ENCODE measurements around the gene LHFPL3. TPM values are rescaled to one million over a fixed set of nuclear protein-coding genes. Genes with fewer than 3 reads are reported as not detected.

Gene LHFPL3
- total RNA-seq, 2 donors from 2014 or later: not detected

- TF ChIP-seq, protein P1, sequence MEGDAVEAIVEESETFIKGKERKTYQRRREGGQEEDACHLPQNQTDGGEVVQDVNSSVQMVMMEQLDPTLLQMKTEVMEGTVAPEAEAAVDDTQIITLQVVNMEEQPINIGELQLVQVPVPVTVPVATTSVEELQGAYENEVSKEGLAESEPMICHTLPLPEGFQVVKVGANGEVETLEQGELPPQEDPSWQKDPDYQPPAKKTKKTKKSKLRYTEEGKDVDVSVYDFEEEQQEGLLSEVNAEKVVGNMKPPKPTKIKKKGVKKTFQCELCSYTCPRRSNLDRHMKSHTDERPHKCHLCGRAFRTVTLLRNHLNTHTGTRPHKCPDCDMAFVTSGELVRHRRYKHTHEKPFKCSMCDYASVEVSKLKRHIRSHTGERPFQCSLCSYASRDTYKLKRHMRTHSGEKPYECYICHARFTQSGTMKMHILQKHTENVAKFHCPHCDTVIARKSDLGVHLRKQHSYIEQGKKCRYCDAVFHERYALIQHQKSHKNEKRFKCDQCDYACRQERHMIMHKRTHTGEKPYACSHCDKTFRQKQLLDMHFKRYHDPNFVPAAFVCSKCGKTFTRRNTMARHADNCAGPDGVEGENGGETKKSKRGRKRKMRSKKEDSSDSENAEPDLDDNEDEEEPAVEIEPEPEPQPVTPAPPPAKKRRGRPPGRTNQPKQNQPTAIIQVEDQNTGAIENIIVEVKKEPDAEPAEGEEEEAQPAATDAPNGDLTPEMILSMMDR (IDR thresholded peaks at IDR 0.05): no peak
Measured at GRCh38 chr7:104327938-104328295, 486 bp upstream of the LHFPL3 start.

GRCh38 chr7:104328970-104329825 lies 795 bp downstream of the LHFPL3 start:
- TF ChIP-seq, protein P1 (IDR thresholded peaks at IDR 0.05): no peak
- peaks cover 6 to 10% of the 10 kb centered on the region in 2 donors for H3K27me3 ChIP-seq
- H3K9me3 ChIP-seq: no peaks in the 10 kb centered on the region
- H3K27ac ChIP-seq: no peak overlapping the region
- H3K36me3 ChIP-seq: no peaks in the 10 kb centered on the region
- H3K4me1 ChIP-seq: peaks cover 0 to 17% of the 10 kb centered on the region in 2 donors
- no peak for DNase-seq (ENCODE audit: low spot score)
- H3K4me3 ChIP-seq: peak overlapping the region in 1 of 2 donors; percentile 34

More at GRCh38 chr7:104327938-104328295, 486 bp upstream of the LHFPL3 start:
- DNase-seq (ENCODE audit: low spot score): no peak
- peaks cover 6 to 10% of the 10 kb centered on the region in 2 donors for H3K27me3 ChIP-seq
- no peaks in the 10 kb centered on the region for H3K36me3 ChIP-seq
- no peak overlapping the region for H3K27ac ChIP-seq
- no peak overlapping the region for H3K4me3 ChIP-seq
- no peaks in the 10 kb centered on the region for H3K9me3 ChIP-seq
- peaks cover 0 to 17% of the 10 kb centered on the region in 2 donors for H3K4me1 ChIP-seq

GRCh38 chr7:104341546-104341945 lies 13.1 kb downstream of the LHFPL3 start:
- no peaks in the 10 kb centered on the region for H3K27me3 ChIP-seq
- H3K27ac ChIP-seq: no peak overlapping the region
- TF ChIP-seq, protein P1 (IDR thresholded peaks at IDR 0.05): no peak
- H3K36me3 ChIP-seq: no peaks in the 10 kb centered on the region
- DNase-seq (ENCODE audit: low spot score): no peak
- no peak overlapping the region for H3K4me3 ChIP-seq
- H3K9me3 ChIP-seq: no peaks in the 10 kb centered on the region
- H3K4me1 ChIP-seq: no peaks in the 10 kb centered on the region

DNA sequence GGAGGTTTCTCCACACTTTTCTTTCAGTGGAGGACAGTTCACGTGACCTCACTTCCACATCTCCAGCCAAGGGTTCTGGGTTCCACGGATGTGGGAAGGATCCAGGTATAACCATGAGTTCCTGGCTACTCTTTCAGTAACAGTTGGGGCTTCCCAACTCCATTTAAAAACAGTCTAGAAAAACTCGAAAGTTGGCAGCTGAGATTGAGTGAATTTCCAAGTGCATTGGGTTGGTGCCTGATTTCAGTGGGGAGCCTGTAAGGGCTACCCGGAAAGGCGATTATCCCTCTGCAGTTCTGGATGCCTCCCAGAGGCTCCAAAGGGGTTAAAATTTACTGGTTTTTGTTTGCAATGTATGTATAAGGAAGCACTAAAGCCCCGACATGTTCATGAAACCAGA lies 24.3 kb downstream of the LHFPL3 start:
- no peak for DNase-seq (ENCODE audit: low spot score)
- no peak overlapping the region for H3K4me3 ChIP-seq
- no peaks in the 10 kb centered on the region for H3K36me3 ChIP-seq
- H3K4me1 ChIP-seq: no peaks in the 10 kb centered on the region
- TF ChIP-seq, protein P1 (IDR thresholded peaks at IDR 0.05): no peak
- H3K27me3 ChIP-seq: no peaks in the 10 kb centered on the region
- no peak overlapping the region for H3K27ac ChIP-seq
- no peaks in the 10 kb centered on the region for H3K9me3 ChIP-seq

GRCh38 chr7:104357166-104357565 lies 28.8 kb downstream of the LHFPL3 start:
- TF ChIP-seq, protein P1 (IDR thresholded peaks at IDR 0.05): no peak
- no peaks in the 10 kb centered on the region for H3K9me3 ChIP-seq
- DNase-seq (ENCODE audit: low spot score): no peak
- no peak overlapping the region for H3K27ac ChIP-seq
- no peaks in the 10 kb centered on the region for H3K27me3 ChIP-seq
- no peaks in the 10 kb centered on the region for H3K4me1 ChIP-seq
- no peak overlapping the region for H3K4me3 ChIP-seq
- H3K36me3 ChIP-seq: no peaks in the 10 kb centered on the region
